Left kidney (tissue), 2 donors: ENCODE data around the gene FLYWCH1. TPM values are rescaled to one million over a fixed set of nuclear protein-coding genes. Genes with fewer than 3 reads are reported as not detected.
"Not testable (repeated sequence)": the region's sequence is repeated elsewhere in the genome, so short reads cannot be mapped to it uniquely, and the experiment has no call there.

Experiments used
- DNase-seq: peaks from one replicate; pipeline ENCODE4 v3.0.0-alpha.2; 2013
- polyA plus RNA-seq: library from polyadenylated mRNA; unstranded; fragments of 120-200 nt; gene quantifications from one replicate; pipeline ENCODE4 v1.2.1, GENCODE V29; 2013; ENCODE audit not compliant: insufficient read length

The FLYWCH1 gene
- polyA plus RNA-seq, 1 donor: 16.4 TPM

DNA sequence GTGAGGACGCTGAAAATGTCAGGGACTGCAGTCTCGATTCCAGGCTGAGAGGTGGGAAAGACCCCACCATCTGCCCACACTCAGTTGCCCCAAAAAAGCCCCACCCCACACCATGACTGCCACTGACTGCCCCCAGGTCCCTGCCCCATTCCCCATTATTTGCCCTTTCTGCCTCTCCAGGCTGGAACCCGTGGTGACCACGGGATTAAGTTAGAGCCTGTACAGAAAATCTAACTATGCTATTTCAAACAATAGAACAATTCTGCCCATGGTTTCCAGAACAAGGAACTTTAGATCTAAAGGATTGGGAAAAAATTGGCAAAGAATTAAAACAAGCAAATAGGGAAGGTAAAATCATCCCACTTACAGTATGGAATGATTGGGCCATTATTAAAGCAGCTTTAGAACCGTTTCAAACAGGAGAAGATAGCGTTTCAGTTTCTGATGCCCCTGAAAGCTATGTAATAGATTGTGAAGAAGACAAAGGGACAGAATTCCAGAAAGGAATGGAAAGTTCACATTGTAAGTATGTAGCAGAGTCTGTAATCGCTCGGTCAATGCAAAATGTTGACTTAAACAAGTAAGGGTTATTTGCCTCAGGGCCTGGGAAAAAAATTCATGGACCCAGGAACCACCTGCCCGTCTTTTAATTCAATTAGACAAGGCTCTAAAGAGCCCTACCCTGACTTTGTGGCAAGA lies 14.4 kb downstream of the FLYWCH1 start:
- DNase-seq: no peak

- DNase-seq: no peak
Measured at GRCh38 chr16:2926650-2926999, 14.9 kb downstream of the FLYWCH1 start.

- peak; percentile 87 for DNase-seq
Measured at GRCh38 chr16:2927010-2927646, 15.4 kb downstream of the FLYWCH1 start.

- not testable (repeated sequence) for DNase-seq
Measured at GRCh38 chr16:2928151-2928550, 16.4 kb downstream of the FLYWCH1 start.

GRCh38 chr16:2928796-2929195 lies 17.1 kb downstream of the FLYWCH1 start:
- no peak for DNase-seq

GRCh38 chr16:2929693-2930092 lies 18.0 kb downstream of the FLYWCH1 start:
- DNase-seq: no peak

GRCh38 chr16:2930236-2930635 lies 18.5 kb downstream of the FLYWCH1 start:
- DNase-seq: no peak

- not testable (repeated sequence) for DNase-seq
Measured at GRCh38 chr16:2931231-2931914, 19.6 kb downstream of the FLYWCH1 start.

DNA sequence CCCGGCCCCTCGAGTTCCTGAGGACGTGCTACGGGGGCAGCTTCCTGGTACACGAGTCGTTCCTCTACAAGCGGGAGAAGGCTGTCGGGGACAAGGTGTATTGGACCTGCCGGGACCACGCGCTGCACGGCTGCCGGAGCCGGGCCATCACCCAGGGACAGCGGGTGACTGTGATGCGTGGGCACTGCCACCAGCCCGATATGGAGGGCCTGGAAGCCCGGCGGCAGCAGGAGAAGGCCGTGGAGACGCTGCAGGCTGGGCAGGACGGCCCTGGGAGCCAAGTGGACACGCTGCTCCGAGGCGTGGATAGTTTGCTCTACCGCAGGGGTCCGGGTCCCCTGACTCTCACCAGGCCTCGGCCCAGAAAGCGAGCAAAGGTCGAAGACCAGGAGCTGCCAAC lies 21.4 kb downstream of the FLYWCH1 start:
- no peak for DNase-seq

DNA sequence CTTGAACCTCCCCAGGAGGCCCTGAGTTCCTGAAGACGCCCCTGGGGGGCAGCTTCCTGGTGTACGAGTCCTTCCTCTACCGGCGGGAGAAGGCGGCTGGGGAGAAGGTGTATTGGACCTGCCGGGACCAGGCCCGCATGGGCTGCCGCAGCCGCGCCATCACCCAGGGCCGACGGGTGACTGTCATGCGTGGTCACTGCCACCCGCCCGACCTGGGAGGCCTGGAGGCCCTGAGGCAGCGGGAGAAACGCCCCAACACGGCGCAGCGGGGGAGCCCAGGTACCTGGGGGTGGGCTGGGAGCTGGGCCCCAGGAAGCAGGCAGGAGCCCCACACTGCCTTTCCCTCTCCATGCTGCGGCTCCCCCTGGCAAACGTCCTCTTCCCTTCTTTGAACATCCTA lies 22.0 kb downstream of the FLYWCH1 start:
- DNase-seq: no peak

DNA sequence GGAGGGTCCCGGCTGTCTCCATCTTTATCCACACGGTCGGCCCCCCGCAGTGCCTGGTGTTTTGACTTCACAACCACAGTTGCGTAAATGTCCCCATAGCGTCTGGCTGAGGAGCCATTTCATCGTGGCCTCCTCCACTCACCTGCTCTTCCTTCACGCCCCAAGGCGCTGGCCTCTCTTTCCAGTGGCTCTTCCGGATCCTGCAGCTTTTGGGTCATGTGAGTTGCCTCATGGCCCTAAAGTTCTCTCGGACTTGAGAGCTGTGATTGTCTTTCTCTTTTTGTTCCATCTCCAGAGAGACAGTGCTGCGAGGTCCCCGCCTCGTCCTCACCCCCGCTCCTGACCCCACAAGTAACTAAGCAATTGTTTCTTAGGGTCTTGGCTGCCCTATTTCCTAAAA lies 22.7 kb downstream of the FLYWCH1 start:
- DNase-seq: no peak

GRCh38 chr16:2936436-2937011 lies 24.8 kb downstream of the FLYWCH1 start:
- no peak for DNase-seq

DNA sequence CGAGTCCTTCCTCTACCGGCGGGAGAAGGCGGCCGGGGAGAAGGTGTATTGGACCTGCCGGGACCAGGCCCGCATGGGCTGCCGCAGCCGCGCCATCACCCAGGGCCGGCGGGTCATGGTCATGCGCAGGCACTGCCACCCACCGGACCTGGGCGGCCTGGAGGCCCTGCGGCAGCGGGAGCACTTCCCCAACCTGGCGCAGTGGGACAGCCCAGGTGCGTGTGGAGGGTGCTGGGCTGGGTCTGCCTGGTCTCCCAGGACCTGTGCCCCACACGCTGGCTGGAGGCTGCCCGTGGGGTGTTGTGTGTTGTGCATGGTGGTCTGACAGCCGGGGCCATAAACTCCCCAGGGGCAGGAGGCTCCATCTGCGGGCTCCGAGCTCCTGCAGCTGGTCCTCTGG lies 25.4 kb downstream of the FLYWCH1 start:
- DNase-seq: no peak

DNA sequence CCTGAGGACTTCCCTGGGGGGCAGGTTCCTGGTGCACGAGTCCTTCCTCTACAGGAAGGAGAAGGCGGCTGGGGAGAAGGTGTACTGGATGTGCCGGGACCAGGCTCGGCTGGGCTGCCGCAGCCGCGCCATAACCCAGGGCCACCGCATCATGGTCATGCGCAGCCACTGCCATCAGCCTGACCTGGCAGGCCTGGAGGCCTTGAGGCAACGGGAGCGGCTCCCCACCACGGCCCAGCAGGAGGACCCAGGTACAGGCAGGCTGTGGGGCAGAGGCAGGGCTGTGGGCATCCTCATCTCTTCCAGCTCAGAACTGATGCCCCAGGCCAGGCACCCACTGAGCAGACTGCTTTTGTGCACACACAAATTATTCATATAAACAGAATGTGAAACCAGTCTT lies 26.5 kb downstream of the FLYWCH1 start:
- no peak for DNase-seq

GRCh38 chr16:2939968-2940367 lies 28.2 kb downstream of the FLYWCH1 start:
- no peak for DNase-seq

GRCh38 chr16:2942045-2942444 lies 30.3 kb downstream of the FLYWCH1 start:
- DNase-seq: no peak

DNA sequence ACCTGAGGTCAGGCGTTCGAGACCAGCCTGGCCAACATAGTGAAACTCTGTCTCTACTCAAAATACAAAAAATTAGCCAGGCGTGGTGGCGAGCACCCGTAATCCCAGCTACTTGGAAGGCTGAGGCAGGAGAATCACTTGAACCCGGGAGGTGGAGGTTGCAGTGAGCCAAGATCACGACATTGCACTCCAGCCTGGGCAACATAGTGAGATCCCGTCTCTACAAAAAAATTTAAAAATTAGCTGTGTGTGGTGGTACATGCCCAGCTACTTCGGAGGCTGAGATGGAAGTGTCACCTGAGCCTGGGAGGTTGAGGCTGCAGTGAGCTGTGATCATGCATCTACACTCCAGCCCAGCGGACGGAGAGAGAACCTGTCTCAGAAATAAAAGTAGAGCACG lies 32.0 kb downstream of the FLYWCH1 start:
- not testable (repeated sequence) for DNase-seq

- DNase-seq: no peak
Measured at GRCh38 chr16:2946649-2947048, 34.9 kb downstream of the FLYWCH1 start.

GRCh38 chr16:2948807-2949704 lies 37.3 kb downstream of the FLYWCH1 start:
- no peak for DNase-seq

DNA sequence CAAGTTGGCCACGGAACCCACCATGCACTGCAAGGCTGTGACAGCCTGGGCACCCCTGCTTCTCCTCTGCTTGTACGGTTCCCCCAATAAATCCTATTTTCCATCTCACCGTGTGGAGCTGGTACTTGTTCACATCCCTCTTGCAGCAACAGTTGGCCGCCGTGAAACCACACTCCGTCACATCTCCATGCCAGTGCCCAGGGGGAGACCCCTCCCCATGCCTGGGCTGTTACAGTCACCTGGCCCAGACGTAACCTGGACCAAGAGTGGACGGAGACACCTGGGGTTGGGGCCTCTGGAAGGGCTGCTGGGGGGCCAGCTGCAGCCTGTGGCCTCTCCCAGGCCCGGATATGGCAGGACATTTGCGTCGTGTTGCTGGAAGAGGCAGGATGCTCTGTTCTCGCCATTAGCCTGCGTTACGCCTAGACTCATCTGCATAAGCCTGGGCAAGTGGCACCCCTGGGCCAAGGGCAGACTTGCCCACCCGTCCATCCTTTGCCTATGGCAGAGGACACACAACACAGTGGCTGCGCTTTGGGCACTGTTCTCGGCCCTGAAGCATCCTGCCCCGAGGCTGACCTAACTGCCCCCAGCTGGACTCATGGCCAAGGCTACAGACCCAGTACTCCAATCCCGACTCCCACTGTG lies 38.1 kb downstream of the FLYWCH1 start:
- DNase-seq: no peak

DNA sequence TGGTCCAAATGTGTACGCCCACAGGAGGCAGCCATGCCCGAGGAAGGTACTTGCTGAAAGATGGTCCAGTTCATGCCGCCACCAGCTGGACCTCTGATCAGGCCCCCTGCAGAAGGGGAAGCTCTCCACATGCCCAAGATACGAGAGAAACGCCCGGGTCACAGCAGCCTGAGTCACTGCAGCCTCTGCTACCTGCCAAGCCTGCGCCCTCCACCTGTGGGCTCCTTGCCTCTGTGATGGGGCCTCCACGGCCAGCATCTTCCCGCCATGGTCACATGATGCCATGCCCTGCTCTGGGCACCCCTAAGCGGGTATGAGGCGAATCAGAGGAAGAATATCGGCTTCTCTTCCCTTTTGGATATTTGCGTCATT lies 38.6 kb downstream of the FLYWCH1 start:
- DNase-seq: no peak

GRCh38 chr16:2950773-2951172 lies 39.0 kb downstream of the FLYWCH1 start:
- DNase-seq: no peak
